Spleen (tissue), 11 donors: ENCODE results near the gene EIF2B2. TPM values are rescaled to one million over a fixed set of nuclear protein-coding genes. Genes with fewer than 3 reads are reported as not detected.
A peak's percentile ranks its signal among the peaks of the same experiment; 100 is the strongest.

Experiments used
- DNase-seq: peaks from one replicate; pipeline ENCODE4 v3.0.0-alpha.2; 2020
- H3K27ac ChIP-seq, 8 donors: fragments of 200-600 bp; sonication (generic) in 7 of 8; 1 replicate in 4 of 8; 2 replicates in 4 of 8; pipeline versions ENCODE4 v1.5.0 to v1.8.0; 2016 to 2021; ENCODE audit warnings: inconsistent platforms in 4 of 8, mild to moderate bottlenecking in 4 of 8, moderate library complexity in 1 of 8
- H3K27me3 ChIP-seq, 7 donors: fragments of 200-600 bp; sonication (generic) in 6 of 7; replicated peaks in 1 of 7; 1 replicate in 4 of 7; 2 replicates in 3 of 7; pipeline versions ENCODE4 v1.5.0 to v1.8.0; 2016 to 2021; ENCODE audit warnings: inconsistent platforms in 3 of 7, mild to moderate bottlenecking in 1 of 7
- H3K36me3 ChIP-seq, 6 donors: fragments of 200-600 bp; sonication (generic) in 5 of 6; 1 replicate in 4 of 6; 2 replicates in 2 of 6; pipeline versions ENCODE4 v1.5.0 to v1.8.0; 2016 to 2021; ENCODE audit warnings: inconsistent platforms in 2 of 6
- H3K4me1 ChIP-seq, 6 donors: fragments of 200-600 bp; sonication (generic) in 5 of 6; 1 replicate in 3 of 6; 2 replicates in 3 of 6; pipeline versions ENCODE4 v1.5.0 to v1.8.0; 2016 to 2021; ENCODE audit warnings: inconsistent platforms in 3 of 6
- H3K4me3 ChIP-seq, 8 donors: fragments of 200-600 bp; sonication (generic) in 7 of 8; 1 replicate in 4 of 8; 2 replicates in 4 of 8; pipeline versions ENCODE4 v1.5.0 to v1.8.0; 2016 to 2021; ENCODE audit warnings: inconsistent platforms in 4 of 8, mild to moderate bottlenecking in 4 of 8, moderate library complexity in 2 of 8
- H3K9me3 ChIP-seq, 8 donors: fragments of 200-600 bp; sonication (generic) in 7 of 8; 1 replicate in 4 of 8; 2 replicates in 4 of 8; pipeline versions ENCODE4 v1.5.0 to v1.8.0; 2016 to 2021; ENCODE audit warnings: inconsistent platforms in 4 of 8
- POLR2A ChIP-seq, 3 donors: fragments of 450-650 bp; IDR thresholded peaks; one replicate each; pipeline ENCODE4 v1.5.1; 2017; ENCODE audit warnings: antibody characterized with exemption in 3 of 3, mild to moderate bottlenecking in 1 of 3
- POLR2AphosphoS5 ChIP-seq, 3 donors: sonication (generic); formaldehyde crosslinking; IDR thresholded peaks; one replicate each; pipeline ENCODE4 v1.5.1; 2017; ENCODE audit warnings: antibody characterized with exemption in 3 of 3
- WGBS, 5 donors: extraction: QIAGEN DNeasy Blood & Tissue Kit in 3 of 5; methylation state at CpG; one replicate each; pipeline versions ENCODE4 v1.1.5 to v1.1.7; 2013 to 2018; 5-methylcytosine and 5-hydroxymethylcytosine counted together
- intact Hi-C: fragments of 100-400 bp; cut with DNase I; formaldehyde crosslinking; loops from one replicate; pipeline ENCODE4 v1.15.0; 2023; ENCODE audit warnings: low total_unique reads
- polyA plus RNA-seq, 3 donors: library from polyadenylated mRNA; stranded (reverse); fragments of 200-250 nt; gene quantifications; one replicate each; pipeline ENCODE4 v1.2.1, GENCODE V29; 2013
- total RNA-seq, 7 donors: library from RNA; depleted of rRNA in 3 of 7; stranded (reverse); fragments of >200 nt in 3 of 7; fragmentation: NEBNext Ultra II Directional in 4 of 7; extraction: Animal tissue kit (Norgen Biotek cat#: 25700) in 4 of 7; gene quantifications; one replicate each; pipeline versions ENCODE4 v1.1.0 to v1.2.1, GENCODE V29; 2016 to 2021
- TF ChIP-seq, protein P1 (sequence below), 11 experiments: fragments of 200-600 bp in 7 of 11; fragments of 450-650 bp in 4 of 11; sonication (generic) in 4 of 11; IDR thresholded peaks in 8 of 11; conservative IDR thresholded peaks in 3 of 11; 1 replicate in 7 of 11; 2 replicates in 4 of 11; pipeline versions ENCODE4 v1.4.0 to v1.8.0; 2016 to 2021; ENCODE audit warnings: antibody characterized with exemption in 11 of 11, inconsistent platforms in 4 of 11, mild to moderate bottlenecking in 1 of 11
- donor health status: healthy with polysubstance abuse.
- donor health status: DM: no; HTN: no; CAD: no; lungs with moderate emphysema.
- donor health status: DM: no; HTN: no; CAD: no.
- donor health status: Bipolar disorder and iron deficiency.
- donor health status: healthy.
- donor health status: DM: no; HTN: no; CAD: no.
- donor health status: DM: yes; HTN: yes; CAD: no.

Gene EIF2B2
- total and polyA plus RNA-seq, 10 donors = 16.0 to 38.1 (median 25.8) TPM

GRCh38 chr14:74980731-74981461 is 21.8 kb upstream of the EIF2B2 start:
- DNase-seq = no peak
- TF ChIP-seq POLR2AphosphoS5 (IDR thresholded peaks at IDR 0.05) = no peak
- TF ChIP-seq POLR2A (IDR thresholded peaks at IDR 0.05) = no peak
- TF ChIP-seq, protein P1, sequence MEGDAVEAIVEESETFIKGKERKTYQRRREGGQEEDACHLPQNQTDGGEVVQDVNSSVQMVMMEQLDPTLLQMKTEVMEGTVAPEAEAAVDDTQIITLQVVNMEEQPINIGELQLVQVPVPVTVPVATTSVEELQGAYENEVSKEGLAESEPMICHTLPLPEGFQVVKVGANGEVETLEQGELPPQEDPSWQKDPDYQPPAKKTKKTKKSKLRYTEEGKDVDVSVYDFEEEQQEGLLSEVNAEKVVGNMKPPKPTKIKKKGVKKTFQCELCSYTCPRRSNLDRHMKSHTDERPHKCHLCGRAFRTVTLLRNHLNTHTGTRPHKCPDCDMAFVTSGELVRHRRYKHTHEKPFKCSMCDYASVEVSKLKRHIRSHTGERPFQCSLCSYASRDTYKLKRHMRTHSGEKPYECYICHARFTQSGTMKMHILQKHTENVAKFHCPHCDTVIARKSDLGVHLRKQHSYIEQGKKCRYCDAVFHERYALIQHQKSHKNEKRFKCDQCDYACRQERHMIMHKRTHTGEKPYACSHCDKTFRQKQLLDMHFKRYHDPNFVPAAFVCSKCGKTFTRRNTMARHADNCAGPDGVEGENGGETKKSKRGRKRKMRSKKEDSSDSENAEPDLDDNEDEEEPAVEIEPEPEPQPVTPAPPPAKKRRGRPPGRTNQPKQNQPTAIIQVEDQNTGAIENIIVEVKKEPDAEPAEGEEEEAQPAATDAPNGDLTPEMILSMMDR (IDR thresholded peaks at IDR 0.05 in 8 of 11, conservative IDR thresholded peaks at IDR 0.05 in 3 of 11) = no peak
- H3K27me3 ChIP-seq = no peaks in the 10 kb centered on the region
- H3K27ac ChIP-seq = peak overlapping the region in 2 of 8 donors; percentile 14 to 24
- intact Hi-C loops = no loop called here
- H3K36me3 ChIP-seq = no peaks in the 10 kb centered on the region
- WGBS, 5 donors = 64 to 74% (median 72%) methylated on average over 16 to 35 of the region's 35 CpGs
- H3K4me1 ChIP-seq = peaks cover 0 to 16% (median 3%) of the 10 kb centered on the region in 6 donors
- no peaks in the 10 kb centered on the region for H3K9me3 ChIP-seq
- no peak overlapping the region for H3K4me3 ChIP-seq

GRCh38 chr14:74981462-74981782 is 21.3 kb upstream of the EIF2B2 start:
- no peaks in the 10 kb centered on the region for H3K27me3 ChIP-seq
- H3K4me3 ChIP-seq = no peak overlapping the region
- WGBS, 5 donors = 76 to 94% (median 84%) methylated on average over 6 to 9 of the region's 9 CpGs
- intact Hi-C loops = no loop called here
- H3K9me3 ChIP-seq = no peaks in the 10 kb centered on the region
- peaks cover 0 to 16% (median 3%) of the 10 kb centered on the region in 6 donors for H3K4me1 ChIP-seq
- DNase-seq = no peak
- no peaks in the 10 kb centered on the region for H3K36me3 ChIP-seq
- TF ChIP-seq POLR2A (IDR thresholded peaks at IDR 0.05) (no peak), POLR2AphosphoS5 (IDR thresholded peaks at IDR 0.05) (no peak)
- TF ChIP-seq, protein P1 (IDR thresholded peaks at IDR 0.05 in 8 of 11, conservative IDR thresholded peaks at IDR 0.05 in 3 of 11) = no peak
- peak overlapping the region in 2 of 8 donors; percentile 14 to 24 for H3K27ac ChIP-seq

DNA sequence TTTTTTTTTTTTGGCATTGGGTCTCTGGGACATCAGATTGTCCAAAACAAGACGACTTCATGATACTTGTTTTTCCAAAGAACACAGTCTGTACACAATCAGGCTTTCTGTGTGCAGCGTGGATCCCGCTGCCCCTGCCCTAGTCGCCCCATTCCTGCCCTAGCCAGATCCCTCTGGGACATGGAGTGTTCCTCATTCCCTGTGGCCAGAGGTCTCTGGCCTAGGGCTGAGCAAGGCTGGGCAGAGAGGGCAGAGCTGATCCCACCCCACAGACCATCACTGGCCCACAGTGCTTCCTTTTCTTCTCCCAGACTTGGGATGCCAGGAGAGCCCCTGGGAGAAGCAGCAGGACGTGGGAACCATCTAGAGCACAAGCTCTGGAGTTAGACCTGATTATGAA is 20.9 kb upstream of the EIF2B2 start:
- no peak for DNase-seq
- H3K4me1 ChIP-seq = peaks cover 0 to 16% (median 3%) of the 10 kb centered on the region in 6 donors
- TF ChIP-seq POLR2A (IDR thresholded peaks at IDR 0.05) (no peak), POLR2AphosphoS5 (IDR thresholded peaks at IDR 0.05) (no peak)
- TF ChIP-seq, protein P1 (IDR thresholded peaks at IDR 0.05 in 8 of 11, conservative IDR thresholded peaks at IDR 0.05 in 3 of 11) = no peak
- WGBS, 5 donors = 81 to 94% (median 92%) methylated on average over 5 of the region's 5 CpGs
- H3K36me3 ChIP-seq = no peaks in the 10 kb centered on the region
- intact Hi-C loops = no loop called here
- no peaks in the 10 kb centered on the region for H3K27me3 ChIP-seq
- no peaks in the 10 kb centered on the region for H3K9me3 ChIP-seq
- H3K27ac ChIP-seq = peak overlapping the region in 1 of 8 donors; percentile 14
- no peak overlapping the region for H3K4me3 ChIP-seq

DNA sequence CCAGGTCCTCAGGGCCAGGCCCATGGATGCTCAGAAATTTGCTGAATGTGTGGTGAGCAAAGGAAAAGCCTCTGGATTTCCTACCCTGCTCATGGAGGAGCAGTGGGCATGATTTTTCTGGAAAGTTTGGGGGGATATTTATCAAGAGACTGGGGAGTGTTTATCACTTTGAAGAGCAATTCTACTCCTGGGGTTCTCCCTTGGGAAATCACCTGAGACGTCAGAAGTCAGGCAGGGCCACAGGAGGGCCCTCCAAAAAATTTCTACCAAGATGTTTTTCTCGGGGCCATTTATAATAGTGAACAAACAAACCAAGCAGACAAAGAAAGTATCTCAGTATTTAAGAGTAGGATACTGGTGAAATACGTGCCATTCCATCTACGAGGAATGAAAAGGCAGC is 20.1 kb upstream of the EIF2B2 start:
- H3K4me1 ChIP-seq = peaks cover 0 to 11% (median 3%) of the 10 kb centered on the region in 6 donors
- WGBS, 5 donors = 81 to 94% (median 89%) methylated on average over 4 of the region's 4 CpGs
- no peak overlapping the region for H3K4me3 ChIP-seq
- no peak overlapping the region for H3K27ac ChIP-seq
- no peaks in the 10 kb centered on the region for H3K27me3 ChIP-seq
- H3K36me3 ChIP-seq = no peaks in the 10 kb centered on the region
- intact Hi-C loops = no loop called here
- H3K9me3 ChIP-seq = no peaks in the 10 kb centered on the region
- TF ChIP-seq, protein P1 (IDR thresholded peaks at IDR 0.05 in 8 of 11, conservative IDR thresholded peaks at IDR 0.05 in 3 of 11) = no peak
- no peak for TF ChIP-seq POLR2AphosphoS5 (IDR thresholded peaks at IDR 0.05)
- no peak for TF ChIP-seq POLR2A (IDR thresholded peaks at IDR 0.05)
- no peak for DNase-seq
